Thyroid gland (tissue), 4 donors: ENCODE measurements around the gene EEFSEC.

Experiments
- POLR2A ChIP-seq, 2 donors: fragments of 450-650 bp; IDR thresholded peaks; one replicate each; pipeline ENCODE4 v1.6.1; 2017; ENCODE audit warnings: antibody characterized with exemption in 2 of 2, mild to moderate bottlenecking in 2 of 2, moderate library complexity in 1 of 2
- TF ChIP-seq, protein P1 (sequence below), 6 experiments: fragments of 200-600 bp in 3 of 6; fragments of 450-650 bp in 3 of 6; sonication (generic) in 3 of 6; IDR thresholded peaks; one replicate each; pipeline ENCODE4 v1.5.1; 2016 to 2019; ENCODE audit warnings: antibody characterized with exemption in 6 of 6, mild to moderate bottlenecking in 2 of 6, inconsistent platforms in 1 of 6, moderate library complexity in 1 of 6

DNA sequence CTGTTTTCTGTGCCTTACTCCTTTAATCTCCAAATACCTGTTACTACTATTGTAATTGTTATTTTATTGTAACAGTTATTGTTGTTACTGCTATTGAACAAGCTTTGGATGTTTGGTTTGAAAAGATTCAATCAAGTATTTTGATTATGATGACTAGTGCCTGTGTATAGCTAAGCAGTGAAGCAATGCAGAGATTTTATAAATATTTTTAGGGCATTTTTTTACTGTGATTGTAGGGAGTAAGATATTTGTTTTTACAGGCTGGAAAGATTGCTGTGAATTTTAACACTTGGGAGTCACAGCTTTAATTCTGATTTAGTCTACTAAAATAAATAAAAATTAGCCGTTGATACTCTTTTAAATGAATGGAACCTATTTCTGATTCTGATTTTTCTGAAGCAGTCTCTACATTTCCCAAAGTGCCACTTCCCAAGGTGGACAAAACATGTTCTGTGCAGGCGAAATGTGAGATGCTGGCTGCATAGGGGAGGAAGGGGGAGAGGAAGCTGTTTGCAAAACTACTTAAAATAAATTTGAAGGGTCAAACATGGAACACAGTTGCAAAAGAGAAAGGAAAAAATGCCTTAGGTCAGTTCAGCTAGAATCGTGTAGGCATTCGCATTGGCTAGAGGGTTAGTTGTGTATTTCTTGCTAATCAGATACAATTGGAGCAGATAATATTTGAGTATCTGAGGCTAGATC is 25.7 kb downstream of the EEFSEC start:
- TF ChIP-seq, protein P1, sequence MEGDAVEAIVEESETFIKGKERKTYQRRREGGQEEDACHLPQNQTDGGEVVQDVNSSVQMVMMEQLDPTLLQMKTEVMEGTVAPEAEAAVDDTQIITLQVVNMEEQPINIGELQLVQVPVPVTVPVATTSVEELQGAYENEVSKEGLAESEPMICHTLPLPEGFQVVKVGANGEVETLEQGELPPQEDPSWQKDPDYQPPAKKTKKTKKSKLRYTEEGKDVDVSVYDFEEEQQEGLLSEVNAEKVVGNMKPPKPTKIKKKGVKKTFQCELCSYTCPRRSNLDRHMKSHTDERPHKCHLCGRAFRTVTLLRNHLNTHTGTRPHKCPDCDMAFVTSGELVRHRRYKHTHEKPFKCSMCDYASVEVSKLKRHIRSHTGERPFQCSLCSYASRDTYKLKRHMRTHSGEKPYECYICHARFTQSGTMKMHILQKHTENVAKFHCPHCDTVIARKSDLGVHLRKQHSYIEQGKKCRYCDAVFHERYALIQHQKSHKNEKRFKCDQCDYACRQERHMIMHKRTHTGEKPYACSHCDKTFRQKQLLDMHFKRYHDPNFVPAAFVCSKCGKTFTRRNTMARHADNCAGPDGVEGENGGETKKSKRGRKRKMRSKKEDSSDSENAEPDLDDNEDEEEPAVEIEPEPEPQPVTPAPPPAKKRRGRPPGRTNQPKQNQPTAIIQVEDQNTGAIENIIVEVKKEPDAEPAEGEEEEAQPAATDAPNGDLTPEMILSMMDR (IDR thresholded peaks at IDR 0.05), result no peak
- TF ChIP-seq POLR2A (IDR thresholded peaks at IDR 0.05), result no peak
